Brain microvascular endothelial cell (primary cell): Measurements from ENCODE around the gene GLI1.

Experiments
- DNase-seq: peaks from one replicate; pipeline ENCODE4 v3.0.0-alpha.2; 2020
- H3K27ac ChIP-seq: fragments of 250-450 bp; sonication (Bioruptor Pico); 2 replicates; pipeline ENCODE4 v1.5.1; 2020; ENCODE audit warnings: mild to moderate bottlenecking, moderate library complexity
- H3K27me3 ChIP-seq: fragments of 250-450 bp; sonication (Bioruptor Pico); replicated peaks from 2 replicates; pipeline ENCODE4 v1.5.1; 2020; ENCODE audit warnings: mild to moderate bottlenecking
- H3K36me3 ChIP-seq: fragments of 250-450 bp; sonication (Bioruptor Pico); replicated peaks from 2 replicates; pipeline ENCODE4 v1.5.1; 2020; ENCODE audit warnings: mild to moderate bottlenecking
- H3K4me3 ChIP-seq: 2 replicates; pipeline ENCODE4 v1.5.1; 2011; ENCODE audit warnings: low read depth, mild to moderate bottlenecking, control low read depth, low read length, moderate library complexity
- in situ Hi-C: cut with HindIII; loops from 2 replicates; pipeline ENCODE4 v1.10.0; 2017; ENCODE audit warnings: low sequenced_read_pairs, low pct_ligation_motif_present
- TF ChIP-seq, protein P1 (sequence below): IDR thresholded peaks from 2 replicates; pipeline ENCODE4 v1.5.1; 2011; ENCODE audit warnings: low read depth, mild to moderate bottlenecking, moderate library complexity, low read length, control low read depth, inconsistent platforms; ENCODE audit errors: missing control alignments

GLI1 gene

DNA sequence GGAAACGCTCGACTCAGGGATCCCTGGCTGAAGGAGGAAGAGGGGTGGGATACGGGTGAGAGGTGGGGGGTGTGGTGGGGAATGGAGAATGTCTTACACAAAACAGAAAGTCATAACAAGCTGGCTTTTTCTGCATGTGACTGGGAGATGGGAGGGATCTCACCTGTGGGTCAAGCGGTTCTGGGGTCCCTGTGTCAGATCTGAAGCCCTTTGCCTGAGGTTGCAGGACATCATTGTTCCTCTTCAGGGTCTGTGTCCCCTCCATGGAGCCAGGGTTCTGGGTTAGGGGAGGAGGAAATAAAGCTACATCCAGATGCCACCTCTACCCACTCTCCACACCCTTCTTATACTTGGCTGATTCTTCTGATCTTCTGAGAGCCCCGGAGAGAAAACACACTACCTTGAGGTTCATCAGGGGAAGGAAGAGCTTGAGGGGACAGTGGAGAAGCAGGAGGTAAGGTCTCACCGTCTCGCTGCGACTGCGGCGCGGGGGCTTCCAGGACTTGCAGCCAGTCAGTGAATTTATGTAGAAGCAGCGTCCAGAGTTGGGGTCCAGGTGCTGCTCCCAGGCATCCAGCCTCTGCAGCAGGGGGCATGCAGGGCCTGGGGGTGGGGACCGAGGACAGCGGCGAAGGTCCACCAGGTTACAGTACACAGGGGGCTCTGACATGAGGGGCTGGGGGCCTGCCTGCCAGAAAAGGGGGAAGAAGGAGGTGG lies 17.6 kb downstream of the GLI1 start:
- Histone ChIP-seq H3K4me3 (no peak overlapping the region), H3K36me3 (no peaks in the 10 kb centered on the region), H3K27me3 (peaks cover 42% of the 10 kb centered on the region), H3K27ac (no peak overlapping the region)
- TF ChIP-seq, protein P1, sequence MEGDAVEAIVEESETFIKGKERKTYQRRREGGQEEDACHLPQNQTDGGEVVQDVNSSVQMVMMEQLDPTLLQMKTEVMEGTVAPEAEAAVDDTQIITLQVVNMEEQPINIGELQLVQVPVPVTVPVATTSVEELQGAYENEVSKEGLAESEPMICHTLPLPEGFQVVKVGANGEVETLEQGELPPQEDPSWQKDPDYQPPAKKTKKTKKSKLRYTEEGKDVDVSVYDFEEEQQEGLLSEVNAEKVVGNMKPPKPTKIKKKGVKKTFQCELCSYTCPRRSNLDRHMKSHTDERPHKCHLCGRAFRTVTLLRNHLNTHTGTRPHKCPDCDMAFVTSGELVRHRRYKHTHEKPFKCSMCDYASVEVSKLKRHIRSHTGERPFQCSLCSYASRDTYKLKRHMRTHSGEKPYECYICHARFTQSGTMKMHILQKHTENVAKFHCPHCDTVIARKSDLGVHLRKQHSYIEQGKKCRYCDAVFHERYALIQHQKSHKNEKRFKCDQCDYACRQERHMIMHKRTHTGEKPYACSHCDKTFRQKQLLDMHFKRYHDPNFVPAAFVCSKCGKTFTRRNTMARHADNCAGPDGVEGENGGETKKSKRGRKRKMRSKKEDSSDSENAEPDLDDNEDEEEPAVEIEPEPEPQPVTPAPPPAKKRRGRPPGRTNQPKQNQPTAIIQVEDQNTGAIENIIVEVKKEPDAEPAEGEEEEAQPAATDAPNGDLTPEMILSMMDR: no peak
- no peak for DNase-seq
- in situ Hi-C loops: no loop called here

DNA sequence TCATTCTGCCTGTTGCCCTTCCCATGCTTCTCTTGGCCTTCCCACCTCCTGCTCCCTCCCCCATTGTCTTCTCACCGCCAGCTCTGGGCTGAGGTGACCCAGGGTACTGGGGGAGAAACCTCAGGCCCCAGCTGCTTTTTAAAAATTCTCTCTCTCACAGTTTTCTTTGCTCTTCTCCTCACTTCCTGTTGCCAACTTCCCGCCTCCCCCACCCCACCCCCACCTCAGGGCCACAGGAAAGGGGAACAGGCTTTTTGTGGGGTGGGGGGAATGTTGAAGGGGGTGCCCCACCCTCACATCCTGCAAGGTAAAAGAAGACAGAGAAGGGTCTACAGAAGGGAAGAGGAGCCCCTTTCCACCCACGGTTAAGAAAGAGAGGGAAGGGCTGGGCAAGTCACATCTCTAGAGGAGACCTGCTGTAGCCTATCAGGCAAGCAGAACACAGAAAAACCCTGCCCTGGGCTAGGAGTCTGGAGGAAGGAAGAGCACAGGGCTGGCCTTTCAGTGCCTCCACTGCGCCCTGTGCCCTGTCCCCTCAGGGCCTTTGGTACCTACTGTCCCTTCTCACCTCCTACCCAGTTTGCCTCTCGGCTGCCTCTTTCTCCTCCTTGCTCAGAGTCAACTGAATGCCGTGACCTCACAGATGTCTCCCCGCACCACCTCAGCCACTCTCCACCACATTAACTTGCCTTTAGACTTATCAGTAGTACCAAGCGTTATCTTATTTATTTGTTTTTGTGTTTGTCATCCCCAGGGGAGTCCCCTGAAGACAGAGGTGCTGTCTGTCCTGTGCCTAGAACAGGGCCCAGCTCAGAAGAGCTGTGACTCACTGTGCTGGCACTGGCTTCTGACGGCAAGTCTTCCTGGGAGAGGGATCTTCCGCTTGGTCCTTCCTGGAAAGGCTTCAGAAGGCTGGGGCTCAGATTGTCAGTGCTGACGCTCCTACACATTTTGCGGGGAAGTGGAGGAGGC lies 18.4 kb downstream of the GLI1 start:
- no peak overlapping the region for H3K4me3 ChIP-seq
- H3K36me3 ChIP-seq: no peaks in the 10 kb centered on the region
- DNase-seq: no peak

DNA sequence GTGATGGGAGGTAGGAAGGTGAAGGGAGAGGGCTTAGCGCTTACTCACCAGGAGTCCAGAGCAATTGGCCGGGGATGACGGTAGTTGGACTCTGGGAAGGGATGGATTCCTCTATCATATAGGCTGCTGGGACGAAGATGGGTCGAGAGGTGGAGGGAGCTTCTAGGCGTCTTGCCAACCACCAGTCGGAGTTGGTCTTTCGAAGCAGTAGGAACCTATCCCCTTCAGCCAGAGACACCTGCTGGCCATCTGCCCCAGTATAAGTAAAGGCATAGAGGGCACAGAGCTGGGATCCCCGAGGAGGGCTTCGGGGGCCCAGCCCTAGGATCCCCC lies 19.4 kb downstream of the GLI1 start:
- DNase-seq: no peak
- in situ Hi-C loops: no loop called here
- Histone ChIP-seq H3K36me3 (no peaks in the 10 kb centered on the region), H3K27ac (no peak overlapping the region), H3K4me3 (no peak overlapping the region), H3K27me3 (peaks cover 24% of the 10 kb centered on the region)
- TF ChIP-seq, protein P1: no peak

More for the DNA sequence above, 18.4 kb downstream of the GLI1 start:
- peaks cover 35% of the 10 kb centered on the region for H3K27me3 ChIP-seq
- in situ Hi-C loops: no loop called here
- H3K27ac ChIP-seq: no peak overlapping the region
- TF ChIP-seq, protein P1: no peak

DNA sequence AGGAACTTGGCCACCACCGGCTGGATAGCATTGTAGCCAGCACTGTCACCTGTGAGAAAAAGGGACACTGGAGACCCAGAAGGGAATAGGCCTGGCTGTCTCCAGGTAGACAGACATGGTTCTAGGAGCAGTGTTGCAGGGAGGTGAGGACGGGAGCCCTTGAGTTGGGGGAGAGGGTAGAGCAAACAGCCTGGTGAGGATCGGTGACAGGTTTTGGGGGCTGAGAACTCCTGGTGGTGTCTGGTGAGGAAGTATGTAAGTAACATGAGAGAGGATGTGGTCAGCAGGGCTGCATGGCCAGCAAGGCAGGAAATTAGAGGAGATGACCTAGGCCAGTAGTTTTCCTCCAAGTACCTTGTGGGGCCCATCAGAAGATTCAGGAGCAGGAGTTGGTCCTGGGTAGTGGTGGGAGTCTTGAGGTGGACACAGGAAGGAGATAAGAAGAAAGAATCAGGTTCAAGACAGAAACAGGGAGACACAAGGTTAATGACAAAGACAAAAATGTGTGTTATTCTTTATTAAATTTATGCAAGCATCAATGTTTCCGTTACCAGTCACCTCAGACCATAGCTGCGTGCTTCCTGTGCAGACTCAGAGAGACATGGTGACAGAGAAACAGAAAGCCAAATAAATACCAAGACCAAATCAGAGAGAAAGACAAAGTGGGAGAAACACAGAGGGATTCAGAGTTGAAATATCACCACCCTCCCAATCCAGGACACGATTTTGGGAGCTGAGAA lies 20.0 kb downstream of the GLI1 start, which contains the start of gene ARHGAP9:
Gene ARHGAP9, minus strand, starts transcription at position 491 of the 740 bp plus-strand sequence. Its CDS starts 460 bp downstream, at position 31.
- DNase-seq: no peak
- TF ChIP-seq, protein P1: no peak
- Histone ChIP-seq H3K4me3 (no peak within 1 kb of the TSS), H3K36me3 (no peaks in the 10 kb centered on the region), H3K27me3 (peaks cover 19% of the 10 kb centered on the region), H3K27ac (no peak within 1 kb of the TSS)
- in situ Hi-C loops: no loop called here

DNA sequence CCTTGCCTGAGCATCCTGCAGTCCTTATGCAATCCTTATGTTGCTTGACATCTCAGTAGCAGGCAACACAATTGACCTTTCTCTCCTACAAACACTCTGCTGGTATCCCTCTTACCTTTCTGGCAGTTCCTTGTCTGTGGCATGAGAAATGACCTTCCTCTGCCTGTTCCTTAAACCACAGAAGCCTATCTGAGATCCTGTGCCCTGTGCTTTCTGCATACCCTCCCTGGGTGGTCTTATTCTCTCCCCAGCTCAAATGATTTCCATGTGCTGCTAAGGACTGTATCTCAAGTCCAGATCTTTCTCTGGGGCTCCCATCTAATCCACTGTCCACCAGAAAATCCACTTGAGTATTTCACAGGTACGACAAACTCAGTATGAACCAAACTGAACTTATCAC lies 22.1 kb downstream of the GLI1 start:
- Histone ChIP-seq H3K27ac (no peak overlapping the region), H3K36me3 (no peaks in the 10 kb centered on the region), H3K4me3 (no peak overlapping the region), H3K27me3 (no peaks in the 10 kb centered on the region)
- in situ Hi-C loops: no loop called here
- TF ChIP-seq, protein P1: no peak
- no peak for DNase-seq
